Hindlimb muscle (tissue), 1 donor: ENCODE data around the gene KIF3A. TPM values are rescaled to one million over a fixed set of nuclear protein-coding genes. Genes with fewer than 3 reads are reported as not detected.

Experiments used
- DNase-seq: peaks from one replicate; pipeline ENCODE4 v3.0.0-alpha.2; 2013
- polyA plus RNA-seq: library from polyadenylated mRNA; unstranded; fragments of 120-200 nt; gene quantifications from one replicate; pipeline ENCODE4 v1.2.1, GENCODE V29; 2013; ENCODE audit not compliant: insufficient read length

Gene KIF3A
- polyA plus RNA-seq, 1 donor: 7.1 TPM

DNA sequence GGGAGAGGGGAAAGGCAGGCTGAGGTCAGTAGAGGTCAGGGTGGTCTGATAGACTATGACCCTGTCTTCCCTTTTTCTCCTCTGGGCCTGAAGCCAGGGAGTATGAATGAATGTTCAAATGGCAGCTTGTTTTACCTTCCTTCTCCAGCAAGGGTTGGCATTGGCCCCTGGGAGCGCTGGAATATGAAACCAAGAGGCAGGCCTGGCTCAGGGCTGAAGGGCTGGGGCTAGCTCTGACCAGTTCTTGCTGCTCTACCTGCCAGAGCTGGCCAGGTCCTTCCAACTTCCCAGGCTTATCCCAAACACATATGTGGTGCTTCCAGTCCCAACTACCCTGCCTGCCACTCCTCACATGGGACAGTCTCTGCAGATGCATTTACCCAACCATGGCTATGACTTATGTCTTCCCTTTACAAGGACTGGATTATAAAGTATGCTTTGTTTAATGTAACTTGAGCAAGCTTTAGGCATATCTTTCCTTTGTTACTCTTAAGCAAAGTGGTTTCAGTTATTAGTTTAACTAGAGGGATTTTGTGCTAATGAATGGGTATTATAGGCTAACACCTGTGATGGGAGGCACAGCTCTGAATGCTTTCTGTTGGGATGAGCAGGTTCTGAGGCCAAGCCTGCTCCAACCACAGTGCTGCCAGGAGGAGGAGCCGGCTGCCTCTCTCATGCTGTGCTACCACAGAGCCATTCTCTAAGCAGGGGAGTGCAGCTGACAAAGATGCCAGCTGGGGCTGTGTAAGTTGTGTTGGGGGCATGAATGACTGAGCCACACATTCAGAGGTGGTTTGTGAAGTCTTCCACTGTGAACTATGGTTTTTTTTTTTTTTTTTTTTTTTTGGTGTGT lies 16.0 kb upstream of the KIF3A start:
- no peak for DNase-seq

- DNase-seq: no peak
These were observed 15.3 kb upstream of the KIF3A start for GRCh38 chr5:132752581-132753125.

DNA sequence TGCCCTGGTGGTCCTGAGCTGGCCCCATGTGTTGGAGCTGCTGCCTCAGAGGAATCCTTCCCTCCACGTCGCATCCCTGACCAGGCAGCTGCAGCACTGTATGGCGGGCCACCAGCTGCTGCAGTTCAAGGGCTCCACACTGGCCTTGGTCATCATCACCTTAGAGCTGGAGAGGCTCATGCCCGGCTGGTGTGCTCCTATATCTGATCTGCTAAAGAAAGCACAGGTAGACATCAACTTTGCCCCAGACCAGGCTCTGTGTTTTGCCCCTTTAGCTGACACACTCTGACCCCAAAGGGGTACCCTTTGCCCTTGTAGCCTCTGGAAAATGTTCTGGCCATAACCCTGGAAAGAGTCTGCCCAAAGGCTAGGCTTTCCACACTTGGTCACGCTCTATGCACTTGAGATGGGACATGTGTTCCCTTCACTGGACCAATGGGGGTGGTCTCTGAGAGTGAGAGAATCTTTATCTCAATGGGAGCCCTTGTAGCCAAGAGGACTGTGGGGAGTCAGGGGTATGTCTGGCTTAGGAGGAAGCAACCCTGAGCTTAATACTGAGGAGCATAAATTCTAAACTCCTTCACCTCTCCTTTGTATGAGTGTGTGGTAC lies 14.7 kb upstream of the KIF3A start:
- DNase-seq: no peak

DNA sequence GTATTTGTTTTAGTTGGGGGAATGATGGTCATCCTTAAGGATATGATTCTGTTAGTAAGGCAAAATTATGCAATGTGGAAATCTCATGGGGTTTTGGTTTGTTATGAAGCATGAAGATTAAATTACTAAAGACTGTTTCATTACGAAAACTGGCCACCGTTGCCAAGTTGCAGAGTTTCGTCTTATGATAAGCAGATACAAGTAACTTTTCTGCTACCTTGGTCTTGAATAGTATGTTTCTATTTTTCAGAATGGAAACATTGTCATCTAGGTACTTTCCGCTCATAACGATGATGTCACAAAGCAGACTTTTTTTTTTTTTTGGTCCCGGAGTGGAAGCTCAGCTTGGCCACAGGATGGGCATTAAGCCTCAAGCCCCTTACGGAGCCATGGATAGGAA lies 14.1 kb upstream of the KIF3A start:
- no peak for DNase-seq

DNA sequence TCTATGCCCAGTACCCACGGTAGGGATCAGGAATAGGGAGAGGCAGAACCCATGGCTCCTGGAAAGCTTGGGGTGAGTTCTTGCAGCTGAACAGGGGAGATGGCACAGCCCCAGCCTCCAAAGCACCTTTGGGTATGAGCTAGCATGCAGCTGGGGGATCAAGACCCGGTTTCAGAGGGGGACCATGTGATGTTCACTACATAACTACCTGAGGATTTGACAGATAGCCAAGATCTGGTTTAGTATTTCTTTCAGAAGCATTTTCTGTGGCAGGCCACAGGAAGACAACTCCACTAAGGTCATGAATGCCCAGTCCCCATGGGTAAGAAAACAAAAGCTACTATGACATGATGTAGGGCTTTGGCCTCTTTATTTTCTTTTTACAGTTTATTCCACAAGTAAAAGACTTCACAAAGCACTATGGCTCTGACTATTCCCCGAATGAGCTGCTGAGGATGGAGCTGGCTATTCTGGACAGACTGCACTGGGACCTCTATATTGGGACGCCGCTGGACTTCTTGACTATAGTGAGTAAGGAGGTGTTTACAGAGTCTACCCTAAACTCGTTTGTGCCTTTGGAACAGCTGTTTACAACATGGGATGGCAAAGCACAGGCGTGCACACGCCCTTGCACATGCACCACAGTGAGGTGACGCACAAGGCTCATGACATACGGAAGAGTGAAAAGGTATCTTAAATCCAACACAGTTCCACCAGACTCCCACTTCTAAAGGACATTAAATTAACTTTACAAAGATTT lies 13.3 kb upstream of the KIF3A start:
- DNase-seq: no peak

DNA sequence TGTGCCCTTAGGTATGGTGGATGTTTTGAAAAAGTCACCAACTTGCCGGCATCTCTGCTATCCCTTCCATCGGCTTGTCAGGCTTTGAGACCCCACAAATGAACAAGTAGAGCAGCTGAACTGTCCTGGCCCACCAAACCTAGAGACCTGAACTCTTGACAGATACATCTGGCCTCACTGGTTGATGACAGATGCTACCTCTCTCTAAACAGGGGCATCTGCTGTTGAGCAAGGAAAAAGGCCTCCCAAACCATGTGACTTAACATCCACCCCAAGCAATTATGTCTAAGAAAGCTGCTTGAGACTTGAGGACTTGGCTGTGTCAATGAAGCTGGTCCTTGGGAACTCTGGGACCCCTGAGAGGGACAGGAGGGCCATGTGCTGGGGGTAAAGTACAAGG lies 12.2 kb upstream of the KIF3A start:
- DNase-seq: no peak

DNA sequence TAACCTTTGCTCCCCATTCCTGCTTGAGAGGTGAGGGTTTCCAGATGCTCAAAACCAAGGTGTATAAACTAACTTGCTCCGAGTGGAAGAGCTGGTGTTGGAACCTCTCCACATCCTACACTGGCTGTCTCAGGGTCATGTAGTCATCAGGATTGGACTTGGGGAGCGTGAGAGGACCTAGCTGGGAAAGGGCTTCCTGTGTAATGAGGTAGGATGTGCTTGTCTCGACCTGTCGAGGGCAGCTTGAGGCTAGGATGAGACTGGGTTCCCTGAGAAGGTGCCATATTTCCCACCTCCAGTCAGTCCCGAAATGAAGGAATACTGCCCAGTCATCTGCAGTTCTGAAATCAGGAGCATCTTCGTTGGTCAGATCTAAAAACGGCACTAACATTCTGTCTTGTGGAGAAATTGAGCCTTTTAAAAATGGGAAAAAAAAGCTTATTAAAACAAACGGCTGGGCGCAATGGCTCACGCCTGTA lies 11.2 kb upstream of the KIF3A start:
- no peak for DNase-seq

DNA sequence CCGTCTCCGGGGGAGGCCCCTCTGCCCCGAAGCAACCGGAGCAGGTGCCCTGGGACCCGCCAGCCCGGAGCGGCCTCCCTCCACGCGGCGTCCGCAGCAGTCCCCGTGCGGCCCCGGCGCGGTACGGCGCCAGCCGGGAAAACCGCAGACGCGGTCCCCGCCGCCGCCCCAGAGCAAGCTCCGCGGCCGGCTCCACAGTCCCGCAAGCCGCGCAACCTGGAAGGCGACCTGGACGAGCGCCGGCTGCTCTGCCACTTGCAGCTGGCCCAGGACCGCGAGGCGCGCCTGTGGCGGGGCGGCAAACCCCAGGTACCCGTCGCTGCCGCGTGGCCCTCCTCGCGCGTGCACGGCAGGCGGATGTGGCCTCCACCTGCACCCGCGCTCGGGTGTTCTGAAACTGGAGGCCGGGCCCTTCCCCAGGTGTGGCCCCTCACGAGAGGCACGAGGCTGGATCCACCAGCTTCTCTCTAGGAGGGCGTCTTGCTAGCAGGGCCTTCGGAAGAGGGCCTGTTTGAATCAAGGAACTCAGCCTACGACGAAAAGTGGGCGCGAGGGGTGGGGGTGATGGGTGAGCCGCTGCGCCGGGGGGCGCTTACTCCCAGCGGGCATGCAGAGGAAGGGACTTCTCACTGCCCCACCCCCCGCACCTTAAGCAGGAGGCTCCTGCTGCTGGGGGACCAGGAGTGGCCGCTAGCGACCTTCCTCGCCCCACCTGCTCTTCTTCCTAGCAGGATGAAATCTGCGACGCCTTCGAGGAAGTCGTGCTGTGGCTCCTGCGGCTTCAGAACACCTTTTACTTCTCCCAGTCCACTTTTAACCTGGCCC lies 10.5 kb upstream of the KIF3A start:
- no peak for DNase-seq

DNA sequence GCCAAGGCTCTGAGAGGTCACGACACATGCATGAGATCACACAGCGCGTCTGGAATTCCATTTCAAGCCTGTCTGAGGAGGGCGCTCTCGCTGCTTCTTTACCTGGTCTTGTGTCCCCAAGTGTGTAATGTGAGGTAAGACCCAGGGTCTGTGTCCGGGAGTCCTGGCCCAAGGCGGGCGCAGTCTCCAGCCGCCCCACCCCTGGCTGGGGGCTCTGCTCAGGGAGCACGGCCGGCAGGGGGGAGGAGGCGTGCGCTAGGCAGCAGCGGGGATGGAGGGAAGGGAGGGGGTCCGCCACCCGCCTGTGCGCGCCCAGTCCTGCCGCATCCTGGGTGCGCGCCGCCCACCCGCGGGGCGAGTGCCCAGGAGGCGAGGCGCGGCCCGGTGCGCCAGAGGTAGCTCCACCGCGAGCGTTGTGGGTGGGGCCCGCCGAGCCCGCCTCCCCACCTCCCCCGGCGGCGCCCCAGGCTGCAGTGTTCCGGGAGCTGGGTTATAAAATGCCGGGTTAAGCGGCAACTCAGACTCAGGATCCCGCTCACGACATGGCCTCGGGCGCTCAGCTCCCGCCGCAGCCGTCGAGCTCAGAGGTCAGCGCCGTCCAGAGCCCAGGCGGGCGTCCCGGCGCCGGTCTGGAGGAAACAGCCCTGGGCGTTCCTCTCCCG lies 9.7 kb upstream of the KIF3A start, which contains the start of gene CCNI2:
TSS of gene CCNI2 (plus strand) at position 473 of the 662 bp plus-strand sequence. CDS start at position 543, 70 bp downstream.
- DNase-seq: no peak

GRCh38 chr5:132746592-132746953 lies 9.2 kb upstream of the KIF3A start:
- DNase-seq: no peak

- DNase-seq: no peak
These were observed 7.3 kb upstream of the KIF3A start for GRCh38 chr5:132744659-132745058.

GRCh38 chr5:132742626-132743025 lies 5.3 kb upstream of the KIF3A start:
- DNase-seq: no peak

DNA sequence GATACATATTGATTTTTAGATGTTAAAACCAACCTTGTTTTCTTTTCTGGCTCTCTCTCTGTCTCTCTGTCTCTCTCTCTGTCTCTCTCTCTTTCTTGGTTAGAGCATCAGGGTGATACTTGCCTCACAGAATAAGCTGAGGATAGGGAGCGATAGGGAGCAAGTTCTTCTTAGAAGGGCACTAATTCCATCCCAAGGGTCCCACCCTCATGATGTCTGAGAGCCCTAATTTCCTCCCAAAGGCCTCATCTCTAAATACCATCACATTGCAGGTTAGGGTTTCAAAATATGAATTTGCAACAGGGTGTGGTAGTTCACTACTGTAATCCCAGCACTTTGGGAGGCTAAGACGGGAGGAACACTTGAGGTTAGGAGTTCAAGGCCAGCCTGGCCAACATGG lies 4.8 kb upstream of the KIF3A start:
- DNase-seq: no peak

- no peak for DNase-seq
These were observed 1.9 kb upstream of the KIF3A start for GRCh38 chr5:132739232-132739631.

GRCh38 chr5:132737982-132738681 lies 786 bp upstream of the KIF3A start:
- DNase-seq: no peak

DNA sequence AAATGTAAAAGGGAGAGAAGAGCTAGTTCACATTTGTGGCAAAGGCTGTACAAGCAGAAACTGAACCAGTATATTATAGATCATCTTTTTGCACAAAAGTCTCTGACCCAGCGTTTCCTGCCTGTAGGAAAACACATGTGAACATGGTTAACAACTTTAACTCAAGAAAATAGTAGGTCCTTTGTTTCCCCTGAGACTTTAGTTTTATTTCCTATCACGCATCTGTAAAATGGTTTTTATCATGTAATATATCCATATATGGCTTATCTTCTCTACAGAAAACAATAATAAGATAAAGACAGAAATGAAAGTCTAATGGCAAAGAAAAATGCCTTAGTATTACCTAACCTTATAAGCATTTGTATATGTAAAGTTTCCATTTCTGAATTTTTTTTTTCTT lies 2.7 kb downstream of the KIF3A start:
- no peak for DNase-seq

DNA sequence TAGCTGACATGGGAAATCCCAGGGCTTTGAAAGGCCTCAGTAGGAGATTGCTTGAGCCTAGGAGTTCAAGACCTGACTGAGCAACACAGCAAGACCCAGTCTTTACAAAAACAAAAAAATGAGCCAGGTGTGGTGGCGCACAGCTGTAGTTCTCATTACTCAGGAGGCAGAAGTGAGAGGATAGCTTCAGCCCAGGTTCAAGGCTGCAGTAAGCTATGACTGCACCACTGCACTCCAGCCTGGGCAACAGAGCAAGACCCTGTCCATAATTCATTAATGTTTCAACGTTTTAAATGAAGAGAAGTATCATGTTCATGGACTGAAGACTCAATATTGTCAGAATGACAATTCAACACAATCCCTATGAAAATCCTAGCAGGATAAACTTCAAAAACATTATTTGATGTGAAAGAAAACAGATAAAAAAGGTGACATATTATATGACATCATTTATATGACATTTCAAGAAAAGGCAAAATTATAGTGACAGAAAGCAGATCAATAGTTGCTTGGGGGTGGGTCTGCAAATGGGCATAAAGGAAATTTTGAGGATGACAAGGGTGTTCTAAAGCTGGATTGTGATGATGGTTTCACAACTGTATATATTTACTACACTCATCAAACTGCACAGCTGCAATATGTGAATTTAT lies 3.7 kb downstream of the KIF3A start:
- no peak for DNase-seq

GRCh38 chr5:132729896-132730295 lies 7.5 kb downstream of the KIF3A start:
- DNase-seq: no peak

- no peak for DNase-seq
These were observed 11.6 kb downstream of the KIF3A start for GRCh38 chr5:132725745-132726144.
